Measurements from ENCODE around the gene COIL.

The COIL gene

GRCh38 chr17:56934280-56934679, 26.6 kb downstream of the COIL start:
- DNase-seq, result peak; percentile 66

- DNase-seq, result no peak
These were observed 27.0 kb downstream of the COIL start for GRCh38 chr17:56933868-56934267.

DNA sequence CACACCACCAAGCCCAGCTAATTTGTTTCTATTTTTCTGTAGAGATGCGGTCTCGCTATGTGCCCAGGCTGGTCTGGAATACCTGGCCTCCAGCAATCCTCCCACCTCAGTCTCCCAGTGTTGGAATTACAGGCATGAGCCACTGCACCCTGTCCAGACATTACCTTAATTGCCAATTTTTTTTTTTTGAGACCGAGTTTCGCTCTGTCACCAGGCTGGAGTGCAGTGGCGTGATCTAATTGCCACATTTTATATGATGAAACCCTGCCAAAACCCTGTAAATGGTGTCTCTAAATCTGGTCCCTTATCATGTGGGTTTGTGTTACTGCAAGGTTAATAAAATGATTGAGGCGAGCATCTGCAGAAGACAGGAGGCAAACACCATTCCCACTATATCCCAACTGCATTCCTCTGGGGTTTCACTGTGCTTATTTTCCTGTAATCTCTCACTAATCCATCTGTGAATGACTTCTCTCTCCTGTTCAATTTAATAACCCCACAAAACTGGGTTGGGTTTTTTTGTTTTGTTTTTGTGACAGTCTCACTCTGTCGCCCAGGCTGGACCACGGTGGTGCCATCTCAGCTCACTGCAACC, 27.6 kb downstream of the COIL start:
- DNase-seq, result no peak

GRCh38 chr17:56930739-56931337, 30.0 kb downstream of the COIL start:
- no peak for DNase-seq

DNA sequence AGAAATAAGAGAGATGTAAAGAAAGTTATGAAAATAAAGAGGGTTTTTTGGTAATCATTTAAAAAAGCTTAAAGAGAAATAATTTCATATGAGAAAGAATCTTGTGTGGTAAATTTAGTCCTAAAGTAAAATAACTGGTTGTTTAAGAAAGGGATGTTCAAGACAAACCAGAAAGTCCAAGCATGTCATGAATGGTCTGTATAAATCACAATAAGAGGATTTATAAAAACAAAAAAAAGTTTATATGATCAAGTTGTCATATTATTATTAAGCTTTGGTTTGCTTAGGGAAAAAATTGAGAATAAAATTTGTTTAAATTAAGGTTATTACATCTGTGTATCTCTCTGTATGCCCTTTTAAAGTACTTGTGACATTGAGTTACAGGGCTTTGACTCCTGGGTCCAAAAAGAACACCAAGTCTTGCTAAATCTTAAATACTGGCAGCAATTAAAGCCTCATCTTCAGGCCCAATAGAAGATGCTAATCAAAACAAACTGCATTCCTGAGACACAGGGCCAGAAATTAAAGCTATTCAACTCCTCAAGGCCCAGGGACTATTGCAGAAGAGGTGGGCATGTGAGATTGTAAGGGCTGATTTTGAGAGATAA, 31.4 kb downstream of the COIL start:
- DNase-seq, result no peak

DNA sequence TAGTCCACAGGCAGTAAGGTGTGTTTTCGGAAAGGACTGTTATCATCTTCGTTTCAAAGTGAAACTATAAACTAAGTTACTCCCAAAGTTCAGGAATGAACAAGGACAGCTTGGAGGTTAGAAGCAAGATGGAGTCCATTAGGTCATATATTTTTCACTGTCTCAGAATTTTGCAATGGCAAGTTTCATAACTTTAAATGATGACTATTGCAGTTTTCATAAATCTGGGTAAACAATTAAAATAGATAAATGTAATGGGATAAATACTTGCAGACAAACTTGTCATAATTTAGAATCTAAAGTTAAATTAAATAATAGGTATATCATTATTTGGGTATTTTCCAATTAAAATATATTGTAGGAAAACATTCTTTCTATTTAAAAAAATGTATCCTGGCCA, 32.3 kb downstream of the COIL start:
- no peak for DNase-seq

DNA sequence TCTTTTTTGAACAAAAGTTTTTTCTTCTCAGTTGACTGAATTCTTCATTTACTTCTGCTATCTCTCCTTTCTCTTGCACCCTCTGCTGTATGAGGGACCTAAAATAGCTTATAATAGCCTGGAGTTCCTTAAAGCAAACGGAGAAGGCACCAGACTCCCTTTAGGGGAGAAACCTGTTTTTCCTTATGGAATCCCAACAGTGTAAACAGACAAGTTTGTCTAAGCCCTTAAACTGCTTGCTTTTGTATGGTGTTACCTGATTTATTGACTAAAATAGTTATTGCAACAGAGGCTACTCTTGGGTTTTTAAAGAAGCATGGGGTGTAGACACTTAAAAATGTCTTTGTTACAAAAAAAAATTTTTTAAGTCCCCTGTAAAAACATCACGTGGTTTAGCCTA, 34.1 kb downstream of the COIL start:
- no peak for DNase-seq

DNA sequence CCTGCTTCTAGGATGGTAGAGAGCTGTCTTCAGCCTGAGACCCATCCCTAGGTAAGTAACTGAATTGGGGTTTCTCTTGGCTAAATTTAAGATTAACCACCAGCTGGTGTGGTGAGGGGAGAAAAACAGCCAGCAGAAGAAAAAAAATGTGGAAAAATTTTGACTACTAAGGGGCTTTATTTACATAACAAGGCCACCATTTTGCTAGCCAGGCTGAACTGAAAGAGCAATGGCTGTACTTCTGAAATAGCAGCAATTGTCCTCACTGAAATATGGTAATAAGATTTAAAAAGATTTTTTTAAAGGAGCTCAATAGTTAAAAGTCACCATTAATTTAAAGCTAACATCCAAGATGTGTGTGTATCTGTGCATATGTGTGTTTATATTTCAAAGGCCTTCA, 34.6 kb downstream of the COIL start:
- DNase-seq, result no peak

DNA sequence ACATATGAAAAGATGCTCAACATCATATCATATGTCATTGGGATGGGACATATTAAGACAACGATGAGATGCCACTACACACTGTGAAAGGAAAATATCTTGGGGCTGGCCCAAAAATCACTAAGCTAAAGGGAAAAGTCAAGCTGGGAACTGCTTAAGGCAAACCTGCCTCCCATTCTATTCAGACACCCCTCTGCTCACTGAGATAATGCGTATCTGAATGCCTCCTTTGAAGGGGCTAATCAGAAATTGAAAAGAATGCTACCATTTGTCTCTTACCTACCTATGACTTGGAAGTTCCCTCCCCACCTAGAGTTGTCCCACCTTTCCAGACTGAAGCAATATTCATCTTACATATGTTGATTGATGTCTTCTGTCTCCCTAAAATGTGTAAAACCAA, 35.8 kb downstream of the COIL start:
- DNase-seq, result no peak

- DNase-seq, result no peak
These were observed 41.1 kb downstream of the COIL start for GRCh38 chr17:56919717-56920116.

DNA sequence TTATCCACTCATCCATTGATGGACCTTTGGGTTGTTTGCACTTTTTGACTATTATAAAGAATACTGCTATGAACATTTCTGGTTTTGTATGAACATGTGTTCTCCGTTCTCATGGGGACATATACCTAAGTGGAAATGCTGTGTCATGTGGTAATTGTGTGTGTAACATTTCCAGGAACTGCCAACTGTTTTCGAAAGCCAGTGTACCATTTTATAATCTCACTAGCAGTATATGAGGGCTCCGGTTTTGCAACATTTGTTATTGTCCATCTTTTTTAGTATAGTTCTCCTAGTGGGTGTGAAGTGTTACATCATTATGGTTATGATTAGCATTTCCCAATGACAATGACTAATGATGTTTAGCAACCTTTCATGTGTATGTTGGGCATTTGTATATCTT, 41.9 kb downstream of the COIL start:
- DNase-seq, result no peak

GRCh38 chr17:56917559-56918296, 43.1 kb downstream of the COIL start:
- no peak for DNase-seq

GRCh38 chr17:56914581-56915273, 46.1 kb downstream of the COIL start:
- no peak for DNase-seq

GRCh38 chr17:56913867-56914580, 46.8 kb downstream of the COIL start, which contains the start of gene TRIM25:
Gene TRIM25 (minus strand): TSS chr17:56914049. CDS start chr17:56913988, 61 bp downstream.
- peak; percentile 96 for DNase-seq

- no peak for DNase-seq
These were observed 47.4 kb downstream of the COIL start for GRCh38 chr17:56913353-56913866.

DNA sequence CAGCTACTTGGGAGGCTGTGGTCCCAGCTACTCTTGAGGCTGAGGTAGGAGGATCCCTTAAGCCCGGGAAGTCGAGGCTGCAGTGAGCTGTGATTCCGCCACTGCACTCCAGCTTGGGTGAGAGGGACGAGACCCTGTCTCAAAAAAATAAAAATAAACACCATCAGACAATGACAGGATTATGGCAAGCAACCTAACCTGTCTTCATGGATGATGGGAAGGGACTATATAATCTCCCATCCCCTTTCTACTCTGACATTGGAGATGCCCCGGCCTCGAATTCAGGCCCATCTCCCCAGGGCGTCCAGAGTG, 47.9 kb downstream of the COIL start:
- DNase-seq, result no peak

DNA sequence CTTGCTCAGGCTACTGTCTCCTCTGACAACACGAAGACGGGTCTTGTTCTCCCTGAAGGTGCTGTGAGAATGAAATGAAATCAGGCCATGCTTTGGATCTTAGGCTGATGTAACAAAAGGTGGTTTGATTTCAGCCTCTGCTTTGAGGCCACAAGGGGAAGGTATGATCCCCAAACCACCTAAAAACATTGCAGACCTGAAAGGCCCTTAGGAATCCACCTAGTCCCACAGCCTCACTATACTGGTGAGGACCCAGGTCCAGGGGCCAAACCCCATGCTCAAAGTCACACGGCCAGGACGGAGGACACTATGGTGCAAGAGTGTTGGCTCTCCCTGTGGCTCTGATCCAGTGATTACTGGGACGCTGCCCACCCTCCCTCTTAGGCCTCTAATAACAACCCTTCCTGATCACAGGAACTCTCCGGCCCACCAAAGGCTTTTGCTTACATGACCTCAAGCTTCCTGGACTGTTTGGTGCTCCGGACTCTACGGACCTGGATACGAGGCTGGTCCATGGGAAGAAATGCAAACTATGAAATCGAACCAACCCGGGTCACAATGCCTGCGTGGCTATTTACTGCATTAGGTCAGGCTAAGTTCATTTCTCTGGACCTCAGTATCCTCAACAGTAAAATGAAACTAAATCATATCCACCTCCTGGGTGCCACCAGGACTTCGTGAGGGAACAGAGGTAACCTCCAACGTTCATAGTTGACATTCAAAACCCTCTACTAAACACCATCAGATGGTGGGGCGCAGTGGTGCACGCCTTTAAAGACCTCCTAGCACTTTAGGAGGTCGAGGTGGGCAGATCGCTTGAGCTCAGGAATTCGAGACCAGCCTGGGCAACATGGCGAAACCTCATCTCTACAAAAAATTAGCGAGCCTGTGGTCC, 48.5 kb downstream of the COIL start:
- DNase-seq, result no peak

GRCh38 chr17:56910509-56911235, 50.2 kb downstream of the COIL start:
- DNase-seq, result no peak

GRCh38 chr17:56909742-56910508, 50.9 kb downstream of the COIL start:
- DNase-seq, result no peak

DNA sequence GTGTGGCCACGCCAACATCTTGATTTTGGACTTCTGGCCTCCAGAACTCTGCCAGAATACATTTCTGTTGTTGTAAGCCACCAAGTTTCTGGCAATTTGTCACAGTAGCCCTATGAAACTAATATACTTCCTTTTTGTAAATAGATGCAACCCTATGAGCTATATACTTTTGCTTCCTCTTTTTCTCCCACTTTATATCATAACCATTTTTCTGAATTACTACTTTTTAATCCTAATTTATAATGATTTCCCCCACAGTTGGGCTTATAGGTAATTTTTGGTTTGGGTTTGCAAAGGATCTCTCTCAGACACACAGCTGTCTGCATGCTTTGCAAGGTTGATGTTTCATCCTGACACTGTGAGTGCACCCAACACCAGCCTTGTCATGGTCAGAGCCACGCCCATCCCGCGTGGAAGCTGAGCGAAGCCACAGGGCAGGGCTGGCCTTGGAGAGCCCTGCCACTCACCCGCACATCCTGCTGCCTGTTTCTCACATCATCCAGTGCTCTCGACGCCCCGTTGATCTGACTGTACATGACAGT, 52.8 kb downstream of the COIL start:
- DNase-seq, result no peak

Data from NK-92 treated with Interleukin-12 subunit alpha and Interleukin-12 subunit beta, amount 100 ng/mL, for 24 hours (cell line).